GM18508 (cell line): ENCODE data around the gene ZSCAN21.

Source experiments
- ATAC-seq: cut with Tn5 transposase; IDR thresholded peaks from one replicate; pipeline ENCODE4 v1.9.1; 2021; ENCODE audit warnings: moderate number of reproducible peaks; ENCODE audit not compliant: insufficient read depth, unreplicated experiment

The ZSCAN21 gene

DNA sequence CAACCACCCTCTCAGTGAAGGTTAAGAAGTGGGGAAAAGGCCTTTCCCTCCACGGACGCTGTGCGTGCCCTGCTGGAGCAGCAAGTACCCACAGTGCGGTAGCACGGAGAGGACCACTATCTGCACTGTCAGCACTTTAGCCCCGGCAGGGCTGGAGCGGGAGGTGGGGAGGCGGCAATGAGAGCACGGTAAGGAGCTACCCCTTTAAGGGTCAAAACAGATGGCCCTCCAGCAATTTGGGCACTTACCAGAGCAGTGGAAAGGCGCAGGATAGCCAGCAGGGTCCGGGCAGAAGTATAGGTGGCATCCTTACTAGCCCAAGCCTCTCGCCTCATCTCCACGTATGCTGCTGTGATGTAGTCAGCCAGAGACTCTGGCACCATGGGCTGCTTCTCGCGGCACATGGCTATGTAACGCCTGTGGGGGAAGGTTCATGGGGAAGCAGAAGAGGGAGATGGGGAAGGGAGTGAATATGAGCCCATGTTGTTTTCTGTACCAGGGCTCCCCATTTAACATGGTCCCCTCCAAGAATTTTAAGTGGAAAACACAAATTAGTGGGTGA, 44.4 kb downstream of the ZSCAN21 start:
- no peak for ATAC-seq

DNA sequence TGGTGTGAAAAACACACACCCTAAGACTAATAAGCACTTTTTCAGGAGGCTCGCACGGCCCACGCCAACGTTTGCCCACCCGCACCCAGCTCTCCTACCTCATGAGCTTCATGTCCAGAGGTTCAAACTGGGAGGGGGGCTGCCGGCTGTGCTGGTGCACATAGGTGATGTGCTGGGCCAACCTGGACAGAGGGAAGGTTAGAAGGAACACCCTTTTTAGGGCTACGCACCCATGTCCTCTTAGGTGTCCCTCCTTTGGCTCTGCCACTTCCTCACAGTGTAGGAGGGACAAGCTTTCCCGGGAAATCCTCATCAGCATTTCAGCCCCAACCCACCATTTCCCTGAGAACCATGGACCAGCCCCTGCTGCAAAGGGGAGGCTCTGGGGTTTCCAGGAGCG, 45.7 kb downstream of the ZSCAN21 start:
- no peak for ATAC-seq

DNA sequence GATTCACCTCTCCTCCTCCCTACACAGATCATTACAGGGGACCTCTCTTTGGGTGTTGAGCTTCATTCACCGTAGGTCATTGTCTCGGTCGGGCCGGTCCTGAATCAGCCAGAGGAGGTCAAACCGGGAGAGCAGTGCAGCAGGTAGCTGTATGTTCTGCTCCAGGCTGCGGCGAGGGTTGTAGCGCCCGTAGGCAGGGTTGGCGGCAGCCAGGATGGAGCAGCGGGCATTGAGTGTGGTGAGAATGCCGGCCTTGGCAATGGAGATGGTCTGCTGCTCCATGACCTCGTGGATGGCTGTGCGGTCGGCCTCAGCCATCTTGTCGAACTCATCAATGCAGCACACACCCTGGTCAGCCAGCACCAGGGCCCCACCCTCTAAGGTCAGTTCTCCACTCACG, 46.1 kb downstream of the ZSCAN21 start:
- ATAC-seq = no peak

DNA sequence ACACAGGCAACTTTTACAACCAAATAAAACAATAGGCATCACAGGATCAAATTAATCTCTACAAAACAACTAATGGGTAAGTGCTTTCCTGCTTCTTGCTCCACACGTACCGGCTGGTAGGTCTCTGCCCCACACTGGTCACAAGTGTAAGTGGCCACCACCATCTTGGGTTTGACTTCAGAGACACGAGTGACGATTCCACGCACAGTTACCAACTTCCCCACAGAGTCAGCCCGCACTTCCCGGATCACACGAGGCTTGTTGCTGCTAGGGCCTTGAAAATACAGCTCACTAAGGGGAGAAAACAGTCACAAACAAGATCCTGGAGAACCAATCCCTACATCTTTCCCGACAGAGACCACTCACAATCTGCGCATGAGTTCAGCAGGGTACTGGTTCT, 49.3 kb downstream of the ZSCAN21 start:
- no peak for ATAC-seq

DNA sequence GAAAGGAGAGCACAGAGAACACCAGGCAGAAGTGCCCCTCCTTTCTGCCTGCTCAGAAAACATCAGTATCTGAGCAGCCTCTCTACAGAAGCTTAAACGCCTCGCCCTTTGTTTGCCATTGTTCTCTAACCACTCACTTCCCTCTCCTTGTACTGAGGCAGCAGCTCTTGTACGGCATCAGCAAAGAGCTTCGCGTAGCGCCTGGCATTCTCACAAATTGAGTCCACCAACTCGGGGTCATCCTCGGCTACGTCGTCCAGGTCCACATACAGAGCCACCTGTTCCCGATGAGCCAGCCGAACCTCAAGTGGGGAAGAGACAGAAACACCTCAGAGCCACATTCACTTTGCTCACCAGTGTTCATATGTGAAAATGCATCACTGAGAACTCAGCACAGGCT, 49.9 kb downstream of the ZSCAN21 start:
- ATAC-seq = no peak

DNA sequence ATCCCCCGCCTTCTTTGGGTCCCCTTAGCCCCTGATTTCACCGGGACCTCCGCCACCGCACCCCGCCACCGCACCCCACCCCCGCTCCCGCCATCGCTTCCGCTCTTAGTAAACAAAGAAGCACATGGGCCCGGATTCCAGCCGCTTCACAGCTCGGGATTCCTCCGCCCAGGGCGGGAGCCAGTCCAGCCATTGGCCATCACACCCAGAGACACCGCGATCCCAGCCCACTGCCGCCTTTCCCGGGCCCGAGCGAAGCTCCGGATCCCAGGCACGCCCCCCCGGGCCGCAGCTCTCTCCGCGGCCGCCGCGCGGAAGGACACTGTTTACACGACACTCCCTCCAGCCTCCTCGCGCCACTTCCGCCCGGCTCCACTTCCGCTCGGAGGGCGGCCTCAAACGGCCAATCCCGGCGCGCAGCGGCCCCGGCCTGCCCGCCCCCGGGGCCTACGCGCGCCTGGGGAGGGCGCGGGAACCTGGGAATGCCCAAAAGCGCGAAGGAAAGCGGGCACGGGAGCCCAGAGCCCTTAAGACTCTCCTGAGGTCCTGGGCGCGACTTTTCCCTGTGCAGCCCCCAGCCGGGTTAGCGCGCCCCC, 50.9 kb downstream of the ZSCAN21 start:
- peak; percentile 40 for ATAC-seq

DNA sequence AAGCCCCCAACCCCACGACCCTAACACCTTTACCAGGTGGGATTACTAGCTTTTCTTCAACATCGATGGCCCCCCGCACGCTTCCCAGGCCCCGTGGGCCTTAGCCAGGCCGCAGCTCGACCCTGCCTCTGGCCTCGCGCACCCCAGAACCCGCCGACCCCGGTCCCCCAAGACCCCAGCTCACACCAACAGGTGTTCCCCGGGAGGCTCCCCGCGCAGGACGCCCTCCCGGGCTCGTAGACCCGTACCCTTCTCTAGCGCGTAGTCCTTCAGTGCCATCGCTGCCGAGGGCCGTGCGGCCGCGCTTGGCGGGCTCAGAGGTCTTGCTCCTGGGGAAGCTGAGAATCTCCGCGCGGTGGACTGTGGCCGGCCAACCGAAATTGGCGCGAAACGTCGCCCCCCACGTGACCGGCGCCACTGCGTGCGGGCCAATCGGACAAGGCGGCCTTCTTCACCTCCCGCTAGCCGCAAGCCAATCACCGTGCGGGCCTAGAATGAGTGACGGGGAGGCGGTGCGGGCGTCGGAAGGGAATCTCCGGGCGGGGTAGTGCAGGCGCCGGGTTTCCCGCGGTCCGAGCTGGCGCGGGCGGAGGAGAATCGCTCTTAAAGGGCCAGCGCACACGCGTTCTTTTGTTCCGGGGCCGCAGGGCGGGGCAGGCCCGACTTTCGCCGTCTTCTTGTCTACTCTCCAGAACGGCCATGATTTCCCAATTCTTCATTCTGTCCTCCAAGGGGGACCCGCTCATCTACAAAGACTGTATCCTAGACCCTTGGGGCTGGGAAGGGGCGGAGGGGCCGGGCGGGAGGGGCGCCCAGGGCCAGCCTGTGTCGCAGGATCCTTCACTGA, 51.7 kb downstream of the ZSCAN21 start, which contains the start of the genes AP4M1 and MCM7:
AP4M1 (plus strand) TSS at position 628 of the 847 bp plus-strand sequence; CDS start at position 700, 72 bp downstream.
MCM7 (minus strand) TSS at position 382 of the 847 bp plus-strand sequence; CDS start at position 279, 103 bp downstream.
- peak; percentile 41 for ATAC-seq

DNA sequence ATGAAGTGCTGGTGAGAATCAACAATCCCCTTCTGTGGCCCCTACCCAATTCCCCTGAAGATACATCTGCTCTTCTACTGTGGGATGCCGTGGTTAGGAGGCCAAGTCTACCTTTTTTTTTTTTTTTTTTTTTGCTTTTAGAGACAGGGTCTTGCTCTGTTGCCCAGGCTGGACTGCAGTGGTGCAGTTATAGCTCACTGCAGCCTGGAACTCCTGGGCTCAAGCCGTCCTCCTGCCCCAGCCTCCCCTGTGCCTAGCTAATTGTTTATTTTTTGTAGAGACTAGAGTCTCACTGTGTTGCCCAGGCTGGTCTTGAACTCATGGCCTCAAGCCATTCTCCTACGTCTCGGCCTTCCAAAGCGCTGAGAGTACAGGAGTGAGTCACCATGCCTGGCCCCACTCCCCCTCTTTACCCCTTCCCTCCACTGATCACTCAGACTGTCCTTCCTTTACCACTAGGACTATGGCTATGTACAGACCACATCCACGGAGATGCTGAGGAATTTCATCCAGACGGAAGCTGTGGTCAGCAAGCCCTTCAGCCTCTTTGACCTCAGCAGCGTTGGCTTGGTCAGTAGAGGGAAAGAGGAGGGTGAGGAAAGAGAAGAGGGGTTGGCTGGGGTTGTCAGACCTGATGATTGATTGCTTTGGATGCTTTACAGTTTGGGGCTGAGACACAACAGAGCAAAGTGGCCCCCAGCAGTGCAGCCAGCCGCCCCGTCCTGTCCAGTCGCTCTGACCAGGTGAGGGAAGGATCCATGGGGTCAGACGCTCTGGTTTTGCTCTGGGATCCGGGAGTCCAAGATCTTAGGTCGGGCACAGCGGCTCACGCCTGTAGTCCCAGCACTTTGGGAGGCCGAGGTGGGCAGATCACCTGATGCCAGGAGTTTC, 53.6 kb downstream of the ZSCAN21 start:
- no peak for ATAC-seq

DNA sequence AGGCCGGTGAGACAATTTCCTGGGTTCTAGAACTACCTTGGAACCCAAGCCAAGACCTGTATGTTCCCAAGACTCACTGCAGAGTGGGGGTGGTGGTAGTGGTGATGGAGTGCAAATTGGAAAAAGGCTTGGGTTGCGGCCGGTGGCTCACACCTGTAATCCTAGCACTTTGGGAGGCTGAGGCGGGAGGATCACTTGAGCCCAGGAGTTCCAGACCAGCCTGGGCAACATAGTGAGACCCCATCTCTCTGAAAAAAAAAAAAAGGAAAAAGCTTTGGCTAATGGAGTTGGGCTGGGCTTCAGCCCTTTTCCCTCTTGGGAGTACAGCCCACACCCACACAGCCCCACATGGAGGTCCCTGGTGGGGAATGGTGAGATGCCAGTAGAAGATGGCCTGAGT, 56.0 kb downstream of the ZSCAN21 start:
- ATAC-seq = no peak

DNA sequence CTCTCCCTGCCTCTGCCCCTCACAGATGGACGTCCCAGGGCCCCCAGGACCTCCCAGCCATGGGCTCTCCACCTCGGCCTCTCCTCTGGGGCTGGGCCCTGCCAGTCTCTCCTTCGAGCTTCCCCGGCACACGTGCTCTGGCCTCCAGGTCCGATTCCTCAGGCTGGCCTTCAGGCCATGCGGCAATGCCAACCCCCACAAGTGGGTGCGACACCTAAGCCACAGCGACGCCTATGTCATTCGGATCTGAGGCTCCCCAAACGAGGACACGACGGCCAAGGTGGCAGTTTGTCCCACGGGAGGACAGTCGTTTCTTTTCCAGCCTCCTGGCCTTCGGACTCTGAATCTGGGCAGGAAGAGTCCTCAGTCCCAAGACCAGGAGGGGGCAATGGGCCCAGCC, 57.1 kb downstream of the ZSCAN21 start:
- ATAC-seq = no peak

DNA sequence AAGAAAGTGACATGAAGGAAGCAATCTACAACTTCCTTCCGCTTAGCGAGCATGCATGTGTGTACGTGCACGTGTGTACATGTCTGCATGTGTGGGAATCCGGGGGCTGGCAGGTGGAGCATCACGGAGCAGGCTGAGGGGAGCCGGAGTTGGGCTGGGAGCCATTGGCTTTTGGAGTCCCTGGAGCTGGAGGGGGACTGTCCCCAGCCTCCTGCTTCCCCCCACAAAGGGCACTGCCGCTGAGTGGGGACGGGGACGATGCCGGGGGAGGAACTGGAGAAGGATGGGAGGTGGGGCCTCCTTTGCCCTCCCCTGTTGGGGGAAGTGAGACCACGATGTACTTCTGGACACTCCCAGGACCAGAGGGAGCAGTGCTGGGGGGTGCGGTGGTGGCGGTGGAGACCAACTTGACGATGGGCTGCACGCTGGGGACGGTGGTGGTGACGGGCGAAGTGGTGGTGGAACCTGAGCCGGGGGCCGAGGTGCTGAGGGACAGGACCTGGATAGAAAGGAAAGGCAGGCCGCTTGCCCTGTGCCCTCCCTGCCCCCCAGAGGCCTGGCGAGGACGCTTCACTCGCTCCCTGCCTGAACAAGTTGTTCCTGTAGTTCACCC, 57.7 kb downstream of the ZSCAN21 start:
- no peak for ATAC-seq

DNA sequence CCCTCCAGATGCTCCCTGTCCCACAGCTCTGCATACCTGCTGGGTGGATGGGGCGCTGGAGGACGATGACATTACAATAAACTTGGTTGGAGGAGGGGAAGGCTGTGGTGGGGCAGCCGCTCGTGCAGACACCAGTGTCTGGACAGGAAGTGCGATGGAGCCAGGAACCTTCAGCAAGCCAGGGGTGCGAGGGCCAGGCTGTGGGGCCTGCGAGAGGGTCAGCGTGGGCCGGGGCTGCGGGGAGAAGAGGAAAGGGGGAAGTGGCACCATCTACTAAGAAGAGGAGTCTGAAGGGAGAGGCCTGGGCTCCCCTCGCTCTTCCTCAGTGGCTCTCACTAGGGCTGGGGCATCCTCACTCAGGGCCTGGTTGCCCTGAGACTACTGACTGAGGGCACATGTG, 58.3 kb downstream of the ZSCAN21 start:
- ATAC-seq = no peak

DNA sequence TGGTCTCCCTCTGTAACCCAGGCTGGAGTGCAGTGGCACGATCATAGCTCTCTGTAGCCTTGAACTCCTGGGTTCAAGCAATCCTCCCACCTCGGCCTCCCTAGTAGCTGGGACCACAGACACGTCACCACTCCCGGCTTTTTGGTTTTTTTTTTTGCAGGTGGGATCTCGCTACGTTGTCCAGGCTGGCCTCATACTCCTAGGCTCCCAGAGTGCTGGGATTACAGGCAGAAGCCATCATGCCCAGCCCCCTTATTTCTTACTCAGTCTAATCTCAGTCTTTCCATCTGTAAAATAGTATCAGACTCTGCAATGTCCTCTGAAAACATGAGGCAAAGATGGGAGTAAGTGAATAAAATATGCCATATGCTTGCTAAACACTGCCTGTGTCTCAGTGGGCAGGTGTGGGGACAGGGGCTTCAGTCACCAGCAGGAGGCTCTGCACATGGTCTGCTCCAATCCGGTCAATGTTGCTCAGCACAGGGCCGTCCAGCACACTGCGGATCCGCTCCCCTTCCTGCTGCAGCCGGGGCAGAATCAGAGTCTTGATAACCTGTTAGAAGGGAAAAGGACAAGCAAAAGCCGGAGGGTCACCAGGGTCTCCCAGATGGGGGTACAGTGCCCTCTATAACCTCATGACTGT, 60.1 kb downstream of the ZSCAN21 start:
- ATAC-seq = no peak

DNA sequence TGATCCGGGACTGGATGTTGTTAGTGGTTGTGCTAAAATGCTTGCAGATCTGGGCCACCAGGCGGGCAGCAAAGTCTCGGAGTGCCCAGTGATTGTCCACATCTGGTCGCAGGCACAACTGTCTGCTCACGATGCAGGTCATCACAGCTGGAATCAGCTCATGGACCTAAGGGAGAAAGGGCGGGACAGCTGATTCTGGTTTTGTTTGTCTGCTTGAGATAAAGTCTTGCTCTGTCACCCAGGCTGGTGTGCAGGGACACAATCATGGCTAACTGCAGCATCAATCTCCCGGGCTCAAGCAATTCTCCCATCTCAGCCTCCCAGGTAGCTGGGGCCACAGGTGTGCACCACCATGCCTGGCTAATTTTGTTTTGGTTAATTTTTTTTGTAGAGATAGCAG, 61.6 kb downstream of the ZSCAN21 start:
- ATAC-seq = no peak

DNA sequence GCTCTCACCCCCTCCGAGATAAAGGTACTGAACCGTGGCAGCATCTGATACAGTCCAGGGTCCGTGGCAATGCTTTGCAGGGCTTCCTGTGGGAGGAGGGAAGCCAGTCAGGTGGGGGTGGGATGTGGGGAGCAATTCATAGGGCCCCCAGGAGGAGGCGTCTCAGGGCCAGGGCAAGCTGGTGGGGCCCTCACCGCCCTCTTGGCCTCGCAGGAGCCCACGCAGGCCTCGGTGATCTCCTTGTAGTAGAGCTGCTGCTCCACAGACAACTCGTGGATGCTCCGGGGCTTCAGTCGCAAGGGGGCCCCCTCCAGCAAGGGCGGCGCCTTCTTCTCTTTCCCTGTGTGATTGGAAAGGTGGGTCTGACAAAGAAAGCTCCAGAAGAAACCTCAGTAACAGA, 62.3 kb downstream of the ZSCAN21 start:
- no peak for ATAC-seq
